Thoracic aorta (tissue), 2 donors: ENCODE data around the gene PLA2G4F. TPM values are rescaled to one million over a fixed set of nuclear protein-coding genes. Genes with fewer than 3 reads are reported as not detected.

Source experiments
- ATAC-seq: fragments of 150-250 bp; one replicate; pipeline ENCODE4 v1.8.0; 2017; ENCODE audit warnings: low read depth; ENCODE audit not compliant: insufficient number of reproducible peaks, low FRiP score
- DNase-seq: peaks from one replicate; pipeline ENCODE4 v3.0.0-alpha.2; 2020; ENCODE audit warnings: low spot score
- H3K27ac ChIP-seq, 2 donors: fragments of 200-600 bp; sonication (generic); 1 replicate in 1 of 2; 2 replicates in 1 of 2; pipeline ENCODE4 v1.5.1; 2016; ENCODE audit warnings: mild to moderate bottlenecking in 2 of 2, moderate library complexity in 2 of 2
- H3K27me3 ChIP-seq: fragments of 200-600 bp; sonication (generic); replicated peaks from 2 replicates; pipeline ENCODE4 v1.6.0; 2016; ENCODE audit warnings: mild to moderate bottlenecking; ENCODE audit not compliant: insufficient read depth
- H3K36me3 ChIP-seq: fragments of 200-600 bp; sonication (generic); one replicate; pipeline ENCODE4 v1.5.1; 2016
- H3K4me1 ChIP-seq, 2 donors: fragments of 200-600 bp; sonication (generic); 1 replicate in 1 of 2; 2 replicates in 1 of 2; pipeline versions ENCODE4 v1.5.1 to v1.6.0; 2016; ENCODE audit warnings: low read depth in 2 of 2, mild to moderate bottlenecking in 1 of 2; ENCODE audit not compliant: control insufficient read depth in 1 of 2
- H3K4me3 ChIP-seq: fragments of 200-600 bp; sonication (generic); 2 replicates; pipeline ENCODE4 v1.5.1; 2016; ENCODE audit warnings: mild to moderate bottlenecking
- H3K9me3 ChIP-seq: fragments of 200-600 bp; sonication (generic); 2 replicates; pipeline ENCODE4 v1.5.1; 2016
- total RNA-seq, 2 donors: library from RNA; depleted of rRNA; stranded (reverse); fragments of >200 nt; gene quantifications; one replicate each; pipeline versions ENCODE4 v1.1.0 to v1.2.3, GENCODE V29; 2016
- TF ChIP-seq, protein P1 (sequence below): fragments of 200-600 bp; sonication (generic); IDR thresholded peaks from one replicate; pipeline ENCODE4 v1.5.1; 2019; ENCODE audit warnings: antibody characterized with exemption

The PLA2G4F gene
- total RNA-seq, 2 donors from 2014 or later = 0.27 to 0.78 TPM

DNA sequence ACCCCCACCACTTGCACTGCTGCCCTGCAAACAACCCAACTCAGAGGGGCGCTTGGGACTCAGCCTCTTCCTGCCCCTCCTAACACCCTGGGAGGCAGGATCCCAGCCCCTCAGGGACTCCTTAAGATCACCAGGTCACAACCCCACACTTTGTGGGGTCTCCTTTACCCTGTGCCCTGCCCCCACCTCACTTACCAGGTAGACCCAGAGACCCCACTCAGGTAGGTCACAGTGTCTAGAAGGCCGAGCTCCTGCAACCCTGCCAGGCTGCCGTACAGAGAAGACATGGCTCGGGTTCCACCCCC, 9.1 kb downstream of the PLA2G4F start:
- Histone ChIP-seq H3K27ac (no peak overlapping the region), H3K4me3 (no peak overlapping the region), H3K9me3 (no peaks in the 10 kb centered on the region), H3K4me1 (peaks cover 2 to 12% of the 10 kb centered on the region in 2 donors), H3K27me3 (no peaks in the 10 kb centered on the region), H3K36me3 (no peaks in the 10 kb centered on the region)
- ATAC-seq (no peak), DNase-seq (no peak)
- TF ChIP-seq, protein P1, sequence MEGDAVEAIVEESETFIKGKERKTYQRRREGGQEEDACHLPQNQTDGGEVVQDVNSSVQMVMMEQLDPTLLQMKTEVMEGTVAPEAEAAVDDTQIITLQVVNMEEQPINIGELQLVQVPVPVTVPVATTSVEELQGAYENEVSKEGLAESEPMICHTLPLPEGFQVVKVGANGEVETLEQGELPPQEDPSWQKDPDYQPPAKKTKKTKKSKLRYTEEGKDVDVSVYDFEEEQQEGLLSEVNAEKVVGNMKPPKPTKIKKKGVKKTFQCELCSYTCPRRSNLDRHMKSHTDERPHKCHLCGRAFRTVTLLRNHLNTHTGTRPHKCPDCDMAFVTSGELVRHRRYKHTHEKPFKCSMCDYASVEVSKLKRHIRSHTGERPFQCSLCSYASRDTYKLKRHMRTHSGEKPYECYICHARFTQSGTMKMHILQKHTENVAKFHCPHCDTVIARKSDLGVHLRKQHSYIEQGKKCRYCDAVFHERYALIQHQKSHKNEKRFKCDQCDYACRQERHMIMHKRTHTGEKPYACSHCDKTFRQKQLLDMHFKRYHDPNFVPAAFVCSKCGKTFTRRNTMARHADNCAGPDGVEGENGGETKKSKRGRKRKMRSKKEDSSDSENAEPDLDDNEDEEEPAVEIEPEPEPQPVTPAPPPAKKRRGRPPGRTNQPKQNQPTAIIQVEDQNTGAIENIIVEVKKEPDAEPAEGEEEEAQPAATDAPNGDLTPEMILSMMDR = no peak

DNA sequence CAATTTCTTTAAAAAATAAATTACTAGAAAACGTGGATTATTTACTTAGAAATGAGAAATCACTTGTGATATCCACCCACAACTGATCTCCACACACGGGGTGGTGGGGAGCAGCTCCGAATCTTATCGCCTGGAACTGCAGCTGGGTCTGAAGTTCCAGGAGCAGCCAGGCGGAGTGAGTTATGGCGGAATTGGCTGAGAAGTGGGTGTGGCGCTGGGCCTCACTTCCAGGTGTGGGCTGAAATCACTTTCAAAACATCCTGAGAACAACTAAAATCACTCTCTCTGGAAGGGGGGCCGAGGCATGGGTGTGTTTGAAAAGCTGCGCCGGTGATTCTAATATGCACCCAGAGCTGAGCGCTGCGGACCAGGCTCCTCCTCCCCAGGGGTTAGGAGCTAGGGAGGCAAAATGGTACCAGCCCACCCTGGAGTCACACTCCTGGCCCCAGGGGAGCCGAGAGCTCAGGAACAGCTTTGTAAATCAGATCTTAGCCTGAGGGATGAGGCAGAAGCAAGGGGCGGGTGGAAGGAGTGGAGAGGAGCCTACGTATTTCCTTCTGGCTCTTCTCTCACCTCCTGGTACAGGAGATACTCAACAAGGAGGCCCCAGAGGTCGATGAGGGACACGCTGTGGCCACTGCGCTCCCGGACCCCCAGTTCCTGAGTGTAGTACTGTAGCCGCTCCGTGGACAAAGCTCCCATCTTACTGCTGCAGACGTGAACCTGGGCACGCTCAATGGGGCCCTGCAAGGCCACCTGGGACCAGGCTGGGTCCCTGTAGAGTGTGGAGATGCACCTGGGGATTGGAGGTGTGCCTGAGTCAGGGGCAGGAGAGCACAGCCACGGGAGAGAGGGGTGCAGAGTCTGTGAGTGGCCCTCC, 9.6 kb downstream of the PLA2G4F start:
- DNase-seq = no peak
- Histone ChIP-seq H3K36me3 (no peaks in the 10 kb centered on the region), H3K27me3 (no peaks in the 10 kb centered on the region), H3K4me3 (no peak overlapping the region), H3K4me1 (peaks cover 0 to 6% of the 10 kb centered on the region in 2 donors), H3K27ac (no peak overlapping the region), H3K9me3 (no peaks in the 10 kb centered on the region)
- TF ChIP-seq, protein P1 = no peak
- no peak for ATAC-seq

DNA sequence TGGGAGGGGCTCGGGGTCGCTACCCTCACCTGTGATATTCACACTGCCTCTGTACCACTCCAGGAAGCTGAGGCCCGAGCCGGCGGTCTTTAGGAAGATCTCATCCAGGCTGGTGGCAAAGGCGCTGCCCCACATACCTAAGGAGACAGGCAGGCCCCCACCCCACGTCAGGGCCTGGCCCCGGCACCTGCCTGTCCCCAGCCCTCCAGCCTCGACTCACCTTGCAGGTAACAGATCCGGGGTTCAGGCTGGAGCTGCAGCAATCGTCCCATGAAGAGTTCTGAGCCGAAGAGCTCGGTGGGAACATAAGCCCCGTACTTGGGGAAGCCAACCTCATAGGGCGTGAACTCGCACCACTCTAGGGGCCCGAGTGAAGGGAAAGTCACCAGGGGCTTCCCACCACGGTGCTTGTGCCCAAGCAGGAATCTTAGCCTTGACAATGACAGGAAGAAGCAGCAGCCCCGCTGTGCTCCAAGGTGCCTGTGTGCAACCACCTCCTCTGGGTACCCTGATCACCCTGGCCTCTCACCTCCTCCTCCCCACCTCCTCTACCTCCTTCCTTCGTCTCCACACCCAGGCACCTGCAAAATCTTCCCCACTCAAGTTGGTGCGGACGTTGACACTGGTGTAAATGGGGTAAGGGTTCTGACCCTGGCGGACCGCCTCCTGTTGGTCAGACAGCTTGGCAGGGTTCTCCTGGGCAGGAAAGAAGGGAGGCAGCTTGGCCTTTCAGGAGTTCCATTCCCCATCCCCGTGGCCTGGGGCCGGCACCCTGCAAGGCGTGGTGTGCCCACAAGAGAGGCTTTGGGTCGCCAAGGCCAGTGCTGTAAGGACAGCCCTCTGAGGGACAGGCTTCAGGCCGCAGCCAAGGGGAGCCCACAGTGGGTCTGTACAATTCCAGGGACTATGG, 10.6 kb downstream of the PLA2G4F start:
- no peaks in the 10 kb centered on the region for H3K4me1 ChIP-seq
- DNase-seq (no peak), ATAC-seq (no peak)
- no peaks in the 10 kb centered on the region for H3K36me3 ChIP-seq
- H3K27me3 ChIP-seq = no peaks in the 10 kb centered on the region
- TF ChIP-seq, protein P1 = no peak
- H3K27ac ChIP-seq = no peak overlapping the region
- H3K4me3 ChIP-seq = no peak overlapping the region
- no peaks in the 10 kb centered on the region for H3K9me3 ChIP-seq

GRCh38 chr15:42144841-42145375, 11.5 kb downstream of the PLA2G4F start:
- no peak for ATAC-seq
- Histone ChIP-seq H3K4me3 (no peak overlapping the region), H3K27me3 (no peaks in the 10 kb centered on the region), H3K27ac (no peak overlapping the region), H3K36me3 (no peaks in the 10 kb centered on the region), H3K4me1 (no peaks in the 10 kb centered on the region), H3K9me3 (no peaks in the 10 kb centered on the region)
- DNase-seq = no peak
- TF ChIP-seq, protein P1 = no peak
